IPS-20b (cell line): Measurements from ENCODE around the gene DNAL1.

Experiments used
- H3K27ac ChIP-seq: one replicate; pipeline ENCODE4 v1.5.1; 2013; ENCODE audit warnings: low read length
- H3K27me3 ChIP-seq: 2 replicates; pipeline ENCODE4 v1.6.1; 2013; ENCODE audit warnings: mild to moderate bottlenecking, low read length, inconsistent platforms; ENCODE audit not compliant: insufficient read depth
- H3K36me3 ChIP-seq: 2 replicates; pipeline ENCODE4 v1.6.1; 2013; ENCODE audit warnings: low read depth, mild to moderate bottlenecking, inconsistent platforms, low read length, moderate library complexity; ENCODE audit not compliant: insufficient read depth
- H3K4me1 ChIP-seq: 2 replicates; pipeline ENCODE4 v1.6.1; 2013; ENCODE audit warnings: mild to moderate bottlenecking, control low read depth, inconsistent platforms, low read length, moderate library complexity; ENCODE audit not compliant: insufficient read depth
- H3K4me3 ChIP-seq: 2 replicates; pipeline ENCODE4 v1.5.1; 2013; ENCODE audit warnings: mild to moderate bottlenecking, low read length, inconsistent platforms
- H3K9ac ChIP-seq: 2 replicates; pipeline ENCODE4 v1.6.1; 2013; ENCODE audit warnings: low read depth, mild to moderate bottlenecking, inconsistent platforms, low read length, moderate library complexity
- H3K9me3 ChIP-seq: 2 replicates; pipeline ENCODE4 v1.6.1; 2013; ENCODE audit warnings: mild to moderate bottlenecking, low read depth, low read length, inconsistent platforms; ENCODE audit not compliant: insufficient read depth

Gene DNAL1

DNA sequence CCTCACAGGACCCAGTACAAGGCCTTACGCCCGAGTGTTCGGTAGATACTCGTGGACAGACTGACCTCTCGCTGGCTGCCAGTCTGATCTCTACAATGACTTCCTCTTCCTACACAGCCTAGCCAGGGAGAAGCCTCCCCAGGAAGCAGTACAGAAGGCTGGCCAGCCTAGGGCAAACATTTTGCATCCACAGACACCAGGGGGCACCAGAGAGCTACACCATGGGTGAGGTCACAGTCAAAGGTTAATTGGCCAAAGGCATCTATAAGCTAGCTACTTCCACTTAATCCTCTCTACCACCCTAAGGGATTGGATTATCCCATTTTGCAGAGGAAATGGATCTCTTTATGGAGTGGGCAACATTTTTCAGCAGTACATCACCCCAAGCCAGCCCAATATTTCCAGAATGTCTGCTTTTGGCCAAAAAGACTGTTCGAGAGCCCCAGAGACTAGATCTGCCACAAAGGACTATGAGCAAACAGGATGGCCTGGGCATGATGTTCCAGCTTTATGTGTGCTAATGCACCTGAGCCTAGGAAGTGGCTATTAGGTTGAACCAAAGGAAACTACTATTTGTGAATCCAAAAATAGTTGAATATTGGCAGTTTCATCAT lies 84.0 kb downstream of the DNAL1 start:
- Histone ChIP-seq H3K4me1 (peaks cover 5% of the 10 kb centered on the region; the same call in 1 of the 2 replicates), H3K27ac (no peak overlapping the region), H3K4me3 (no peak overlapping the region), H3K27me3 (no peaks in the 10 kb centered on the region), H3K9me3 (no peaks in the 10 kb centered on the region), H3K36me3 (peaks cover 36% of the 10 kb centered on the region), H3K9ac (no peak overlapping the region)

DNA sequence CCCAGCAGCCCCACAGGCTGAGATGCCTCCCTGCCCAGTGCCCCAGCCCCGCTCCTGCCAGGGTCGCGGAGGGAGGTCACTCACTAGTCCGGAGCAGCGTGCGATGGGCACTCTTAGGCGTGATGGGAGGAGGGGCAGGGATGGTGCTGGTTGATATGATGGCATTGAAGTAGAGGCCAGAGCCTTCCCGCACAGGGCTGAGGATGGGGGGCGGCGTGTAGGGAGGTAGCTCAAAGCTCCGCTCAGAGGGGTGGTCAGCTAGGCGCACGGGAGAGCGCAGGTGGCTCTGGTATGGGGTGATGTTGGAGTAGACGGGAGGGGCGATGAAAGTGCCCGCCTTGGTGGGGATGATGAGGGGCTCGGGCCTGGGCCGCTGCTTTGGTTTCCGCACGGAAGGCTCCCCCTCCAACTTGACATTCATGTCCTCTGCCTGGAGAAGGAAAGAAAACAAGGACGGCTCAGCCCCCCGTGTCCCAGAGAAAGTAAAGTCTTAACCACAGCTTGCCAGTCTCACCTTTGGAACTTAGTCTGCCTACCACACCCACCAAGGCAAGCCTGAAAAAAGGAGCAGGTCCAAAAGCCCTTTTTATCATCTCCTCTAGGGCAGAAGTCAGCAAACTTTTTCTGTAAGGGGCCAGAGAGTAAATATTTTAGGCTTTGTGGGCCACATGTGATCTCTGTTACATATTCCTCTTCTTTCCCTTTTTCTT lies 84.9 kb downstream of the DNAL1 start:
- Histone ChIP-seq H3K4me3 (no peak overlapping the region), H3K27me3 (no peaks in the 10 kb centered on the region), H3K9ac (no peak overlapping the region), H3K4me1 (peaks cover 5% of the 10 kb centered on the region; the same call in 1 of the 2 replicates), H3K9me3 (no peaks in the 10 kb centered on the region), H3K27ac (no peak overlapping the region), H3K36me3 (peaks cover 33% of the 10 kb centered on the region)

DNA sequence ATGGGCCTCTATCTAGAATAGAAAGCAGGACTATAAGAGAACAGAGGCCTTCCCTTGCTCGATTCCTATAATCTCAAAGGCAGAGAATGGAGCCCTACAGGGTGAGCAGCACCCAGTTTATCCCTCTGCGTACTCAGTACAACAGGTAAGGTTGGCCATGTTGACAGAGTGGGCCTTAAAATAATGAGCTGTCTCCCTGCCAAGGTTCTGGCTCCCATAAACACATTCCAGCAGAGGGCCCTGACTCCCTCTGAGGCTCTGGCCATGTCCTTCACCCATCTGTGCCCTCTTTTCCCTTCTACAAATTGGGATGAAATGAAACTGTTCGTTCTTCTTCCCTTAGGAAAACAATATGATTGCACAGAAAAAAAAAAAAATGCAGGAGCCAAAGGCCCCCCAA lies 86.3 kb downstream of the DNAL1 start:
- Histone ChIP-seq H3K36me3 (peaks cover 23% of the 10 kb centered on the region), H3K4me3 (no peak overlapping the region), H3K9me3 (no peaks in the 10 kb centered on the region), H3K27me3 (no peaks in the 10 kb centered on the region), H3K9ac (no peak overlapping the region), H3K4me1 (peaks cover 5% of the 10 kb centered on the region; the same call in 1 of the 2 replicates), H3K27ac (no peak overlapping the region)

DNA sequence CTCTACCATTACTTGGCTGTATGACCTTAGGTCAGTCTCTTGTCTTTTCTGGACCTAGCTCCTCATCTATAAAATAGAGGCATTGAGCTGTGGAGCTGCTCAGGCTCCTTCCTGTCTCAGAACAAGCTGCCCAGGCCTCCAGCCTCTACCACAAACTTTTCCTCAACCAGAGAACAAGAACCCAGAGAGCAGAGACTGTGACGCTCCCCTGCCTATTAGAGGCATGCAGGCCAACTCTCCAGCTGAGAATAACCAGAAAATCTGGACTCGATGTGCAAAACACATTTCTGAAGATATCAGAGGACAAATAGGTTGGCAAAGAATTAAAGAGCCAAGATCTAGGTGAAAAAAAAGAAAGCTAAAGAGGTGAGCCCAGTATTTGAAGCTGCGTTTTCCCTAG lies 87.2 kb downstream of the DNAL1 start:
- Histone ChIP-seq H3K9me3 (no peaks in the 10 kb centered on the region), H3K27me3 (no peaks in the 10 kb centered on the region), H3K36me3 (peaks cover 20% of the 10 kb centered on the region), H3K4me3 (no peak overlapping the region), H3K9ac (no peak overlapping the region), H3K27ac (no peak overlapping the region), H3K4me1 (peaks cover 5% of the 10 kb centered on the region; the same call in 1 of the 2 replicates)

DNA sequence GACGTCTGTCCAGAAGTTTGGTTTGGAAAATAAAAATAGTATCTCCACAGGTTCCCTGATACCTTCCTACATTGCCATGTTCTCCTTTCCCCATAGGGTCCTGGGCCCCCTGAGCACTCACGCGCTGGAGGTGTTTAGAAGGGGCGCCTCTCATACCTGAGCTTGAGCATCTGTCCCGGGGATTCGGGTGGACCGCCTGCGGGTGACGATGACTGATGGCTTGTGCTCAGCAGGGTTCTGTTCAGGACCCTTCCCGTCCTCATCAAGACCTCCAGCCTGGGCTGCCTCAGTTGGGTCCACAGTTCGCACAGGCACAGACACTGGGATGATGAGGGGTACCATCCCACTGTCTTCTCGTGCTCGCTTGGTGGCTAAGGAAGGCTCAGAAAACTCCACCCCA lies 92.1 kb downstream of the DNAL1 start:
- Histone ChIP-seq H3K27ac (no peak overlapping the region), H3K36me3 (peaks cover 11% of the 10 kb centered on the region; the same call in 1 of the 2 replicates), H3K27me3 (no peaks in the 10 kb centered on the region), H3K9me3 (no peaks in the 10 kb centered on the region), H3K4me1 (peaks cover 10% of the 10 kb centered on the region; the same call in 1 of the 2 replicates), H3K4me3 (no peak overlapping the region), H3K9ac (no peak overlapping the region)

DNA sequence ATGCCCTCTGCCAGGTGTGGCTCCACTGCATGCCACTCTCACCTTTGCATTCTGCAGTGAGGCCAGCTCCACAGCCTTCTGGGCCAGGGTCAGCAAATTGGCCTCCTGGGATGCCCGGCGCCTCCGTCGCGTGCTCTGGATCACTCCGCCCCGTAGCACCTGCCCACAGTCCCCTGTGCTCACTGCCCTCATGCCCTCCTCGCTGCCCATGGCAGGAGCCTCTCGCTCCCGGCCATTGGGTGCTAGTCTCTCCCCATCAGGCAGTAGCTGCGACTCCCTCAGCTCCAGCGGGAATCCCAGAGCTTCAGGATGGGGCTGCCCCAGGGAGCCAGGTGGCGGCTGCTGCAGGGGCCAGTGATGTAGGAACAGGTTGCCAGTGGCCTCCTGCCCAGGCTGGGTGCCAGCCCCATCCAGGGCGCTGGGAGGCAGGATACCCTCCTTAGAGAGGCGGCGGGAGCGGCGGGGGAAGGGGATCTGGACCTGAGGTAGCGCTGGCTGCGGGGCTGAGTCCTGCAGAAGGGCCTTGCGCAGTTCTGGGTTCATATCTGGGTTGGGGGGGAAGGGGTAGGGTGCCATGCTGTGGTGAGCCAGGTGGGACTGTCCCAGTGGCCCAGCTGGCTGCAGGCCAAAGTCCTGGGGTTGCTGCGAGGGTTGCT lies 93.9 kb downstream of the DNAL1 start:
- no peak overlapping the region for H3K27ac ChIP-seq
- no peaks in the 10 kb centered on the region for H3K9me3 ChIP-seq
- no peak overlapping the region for H3K9ac ChIP-seq
- no peaks in the 10 kb centered on the region for H3K27me3 ChIP-seq
- H3K4me3 ChIP-seq: no peak overlapping the region
- peaks cover 20% of the 10 kb centered on the region for H3K4me1 ChIP-seq
- H3K36me3 ChIP-seq: 0 out of 2 replicates have a peak, but pooled peaks cover 11% of the 10 kb centered on the region

DNA sequence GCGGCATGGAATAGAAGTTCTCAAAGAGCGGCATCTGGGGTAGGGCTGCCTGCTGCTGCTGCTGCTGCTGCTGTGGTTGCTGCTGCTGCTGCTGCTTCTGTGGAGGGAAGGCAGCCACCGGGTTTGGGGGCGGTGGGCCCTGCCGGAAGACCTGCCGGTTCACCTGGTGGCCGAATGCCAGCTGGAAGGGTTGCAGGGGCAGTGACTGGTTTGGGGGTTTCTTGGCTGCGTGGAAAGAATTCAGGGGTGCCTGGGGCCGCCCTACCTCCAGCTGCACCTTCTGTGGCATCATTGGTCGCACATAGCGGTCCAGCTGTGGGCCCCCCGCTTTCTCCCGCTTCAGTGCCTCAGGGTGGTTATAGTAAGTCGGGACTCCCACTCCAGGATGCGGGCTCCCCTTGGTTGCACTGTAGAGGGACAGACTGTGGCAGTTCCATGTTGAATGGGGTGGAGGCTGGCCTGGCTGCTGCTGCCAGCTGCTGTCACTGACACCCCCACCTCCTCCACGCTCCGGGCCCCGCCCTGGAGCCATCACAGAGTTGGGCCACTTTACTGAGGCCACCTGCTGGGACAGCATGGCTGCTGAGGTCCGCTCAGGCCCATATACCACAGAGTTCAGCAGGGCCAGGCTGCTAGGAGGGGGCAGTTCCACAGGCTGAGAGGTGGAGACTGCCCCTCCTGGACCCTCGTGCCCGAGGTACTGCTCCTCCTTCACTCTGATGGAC lies 94.5 kb downstream of the DNAL1 start:
- H3K9ac ChIP-seq: no peak overlapping the region
- H3K36me3 ChIP-seq: 0 out of 2 replicates have a peak, but pooled peaks cover 11% of the 10 kb centered on the region
- peaks cover 20% of the 10 kb centered on the region for H3K4me1 ChIP-seq
- H3K9me3 ChIP-seq: no peaks in the 10 kb centered on the region
- H3K27me3 ChIP-seq: no peaks in the 10 kb centered on the region
- no peak overlapping the region for H3K4me3 ChIP-seq
- H3K27ac ChIP-seq: no peak overlapping the region

DNA sequence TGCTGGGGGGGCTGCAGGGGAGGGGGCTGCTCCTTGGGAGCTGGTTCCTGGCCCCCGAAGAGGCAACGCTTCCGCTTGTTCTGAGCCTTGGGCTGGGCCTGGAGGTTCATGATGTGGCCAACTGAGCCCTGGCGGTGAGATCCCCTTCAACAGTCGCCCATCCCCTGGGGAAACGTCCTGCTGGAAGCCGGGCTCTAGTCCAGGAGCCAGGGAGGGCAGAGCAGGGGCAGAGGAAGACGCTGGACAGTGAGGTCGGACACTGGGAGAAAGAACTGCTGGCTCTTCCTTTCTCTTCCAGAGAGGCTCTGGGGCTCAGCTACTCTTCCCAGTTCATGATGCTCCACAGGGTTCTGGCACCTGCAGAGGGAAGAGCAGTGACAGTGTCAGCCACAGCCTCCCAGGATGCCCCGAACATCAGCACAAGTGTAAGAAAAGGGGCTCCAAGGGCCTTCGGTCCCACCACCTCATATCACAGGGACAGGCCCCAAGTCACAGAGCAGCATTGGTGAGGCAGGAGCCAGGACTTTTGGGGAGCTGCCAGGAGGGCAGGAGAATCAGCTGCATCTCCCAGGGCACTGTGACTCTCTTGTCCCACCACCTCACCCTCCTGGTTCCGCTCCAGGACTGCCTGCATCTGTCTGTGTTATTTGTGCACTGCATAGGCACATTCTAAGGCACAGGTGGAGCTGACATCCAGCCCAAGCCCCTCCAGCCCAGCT lies 95.3 kb downstream of the DNAL1 start:
- peaks cover 20% of the 10 kb centered on the region for H3K4me1 ChIP-seq
- H3K4me3 ChIP-seq: no peak overlapping the region
- 0 out of 2 replicates have a peak, but pooled peaks cover 11% of the 10 kb centered on the region for H3K36me3 ChIP-seq
- H3K27ac ChIP-seq: no peak overlapping the region
- H3K9ac ChIP-seq: 0 out of 2 replicates have a peak overlapping the region, but pooled peaks have one; percentile 22
- no peaks in the 10 kb centered on the region for H3K27me3 ChIP-seq
- H3K9me3 ChIP-seq: no peaks in the 10 kb centered on the region

DNA sequence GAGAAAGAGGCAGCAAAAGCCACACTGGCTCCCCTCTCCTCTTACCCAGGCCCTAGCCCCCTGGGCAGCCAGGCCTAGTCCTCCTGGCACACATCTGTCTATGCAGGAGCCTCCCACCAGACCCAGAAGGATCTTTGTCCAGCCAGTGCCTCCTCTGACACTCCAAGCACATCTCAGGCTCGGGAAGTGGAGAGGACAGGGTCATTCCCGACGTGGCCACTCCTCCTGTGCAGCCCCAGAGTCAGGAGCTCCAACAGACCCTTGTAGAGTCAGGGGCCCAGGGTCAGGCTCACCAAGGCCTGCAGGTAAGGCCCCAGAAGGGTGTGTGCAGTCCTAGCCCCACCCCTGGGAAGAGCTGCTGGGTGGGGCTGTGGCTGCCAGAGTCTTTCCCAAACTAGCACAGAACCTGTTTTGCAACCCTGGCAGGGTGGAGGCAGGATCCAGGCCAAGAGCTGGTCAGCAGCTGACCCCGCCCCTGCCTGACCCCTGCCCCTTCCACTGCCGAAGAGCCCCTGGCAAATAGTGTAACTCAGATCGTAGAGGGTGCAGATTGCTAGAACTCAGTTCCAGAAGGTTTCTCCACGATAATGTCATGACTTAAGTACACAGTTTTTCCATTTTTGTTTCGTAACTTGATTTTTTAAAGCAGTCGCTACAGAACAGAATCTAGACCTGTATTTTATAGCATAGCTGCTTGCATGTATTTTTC lies 96.0 kb downstream of the DNAL1 start:
- Histone ChIP-seq H3K36me3 (0 out of 2 replicates have a peak, but pooled peaks cover 7% of the 10 kb centered on the region), H3K4me1 (peaks cover 22% of the 10 kb centered on the region), H3K9me3 (no peaks in the 10 kb centered on the region), H3K27ac (no peak overlapping the region), H3K27me3 (no peaks in the 10 kb centered on the region), H3K4me3 (peak overlapping the region; percentile 41; the same call in 1 of the 2 replicates), H3K9ac (peak overlapping the region; percentile 68; the same call in 1 of the 2 replicates)

DNA sequence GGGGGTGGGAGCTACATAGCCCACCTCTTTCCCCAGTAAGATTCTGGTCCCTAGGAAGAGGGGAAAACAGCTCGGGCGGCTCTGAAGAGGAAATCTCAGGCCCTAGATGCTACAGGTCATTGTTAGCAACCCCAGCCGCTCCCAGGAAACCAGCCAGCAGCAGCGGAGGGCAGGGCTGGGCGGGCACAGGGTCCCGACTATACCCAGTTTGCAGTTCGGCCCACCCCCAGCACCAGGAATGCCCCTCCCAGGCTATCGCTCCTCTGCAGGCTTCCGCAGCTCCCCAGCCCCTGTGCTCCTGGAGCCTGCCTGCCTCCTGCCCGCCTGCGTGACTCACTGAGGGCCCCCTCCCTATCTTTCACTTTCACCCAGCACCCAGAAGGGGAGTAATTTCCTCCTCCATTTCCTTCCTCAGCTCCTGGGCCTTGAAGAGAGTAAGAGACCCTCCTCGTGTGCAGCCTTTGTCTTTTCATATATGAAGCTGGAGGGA lies 96.6 kb downstream of the DNAL1 start:
- Histone ChIP-seq H3K27me3 (no peaks in the 10 kb centered on the region), H3K9ac (peak overlapping the region; percentile 68; the same call in 1 of the 2 replicates), H3K4me3 (peak overlapping the region; percentile 41; the same call in 1 of the 2 replicates), H3K36me3 (0 out of 2 replicates have a peak, but pooled peaks cover 7% of the 10 kb centered on the region), H3K9me3 (no peaks in the 10 kb centered on the region), H3K27ac (no peak overlapping the region), H3K4me1 (peaks cover 28% of the 10 kb centered on the region)
